C4-2B (cell line): ENCODE results near the gene ASIC2.

ENCODE experiments used
- H3K27ac ChIP-seq: fragments of 450-650 bp; 2 replicates; pipeline ENCODE4 v1.5.1; 2017
- ZFX ChIP-seq: fragments of 450-650 bp; IDR thresholded peaks from 2 replicates; pipeline ENCODE4 v1.6.1; 2017
- TF ChIP-seq, protein P1 (sequence below): fragments of 450-650 bp; conservative IDR thresholded peaks from 2 replicates; pipeline ENCODE4 v1.5.1; 2017; ENCODE audit warnings: mild to moderate bottlenecking

Gene ASIC2

DNA sequence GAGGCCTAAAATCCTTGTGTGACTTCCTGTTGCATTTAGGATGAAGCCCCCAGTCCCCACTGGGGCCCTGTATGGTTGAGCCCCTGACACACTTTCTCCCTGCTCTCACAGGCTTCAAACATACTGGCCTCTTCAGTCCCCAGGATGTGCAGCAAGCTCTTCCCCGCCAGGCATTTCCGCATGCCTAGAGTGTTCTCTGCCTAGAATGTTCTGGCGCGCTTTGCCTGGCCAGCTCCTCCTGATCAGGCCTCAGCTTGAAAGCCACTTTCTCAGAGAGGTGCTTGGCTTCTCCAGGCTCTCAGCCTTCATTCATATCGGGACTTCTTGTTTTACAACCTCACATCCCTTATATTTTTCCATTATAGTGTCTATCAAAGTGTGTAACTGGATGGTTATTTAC, 177.7 kb downstream of the ASIC2 start:
- no peak for TF ChIP-seq ZFX
- TF ChIP-seq, protein P1, sequence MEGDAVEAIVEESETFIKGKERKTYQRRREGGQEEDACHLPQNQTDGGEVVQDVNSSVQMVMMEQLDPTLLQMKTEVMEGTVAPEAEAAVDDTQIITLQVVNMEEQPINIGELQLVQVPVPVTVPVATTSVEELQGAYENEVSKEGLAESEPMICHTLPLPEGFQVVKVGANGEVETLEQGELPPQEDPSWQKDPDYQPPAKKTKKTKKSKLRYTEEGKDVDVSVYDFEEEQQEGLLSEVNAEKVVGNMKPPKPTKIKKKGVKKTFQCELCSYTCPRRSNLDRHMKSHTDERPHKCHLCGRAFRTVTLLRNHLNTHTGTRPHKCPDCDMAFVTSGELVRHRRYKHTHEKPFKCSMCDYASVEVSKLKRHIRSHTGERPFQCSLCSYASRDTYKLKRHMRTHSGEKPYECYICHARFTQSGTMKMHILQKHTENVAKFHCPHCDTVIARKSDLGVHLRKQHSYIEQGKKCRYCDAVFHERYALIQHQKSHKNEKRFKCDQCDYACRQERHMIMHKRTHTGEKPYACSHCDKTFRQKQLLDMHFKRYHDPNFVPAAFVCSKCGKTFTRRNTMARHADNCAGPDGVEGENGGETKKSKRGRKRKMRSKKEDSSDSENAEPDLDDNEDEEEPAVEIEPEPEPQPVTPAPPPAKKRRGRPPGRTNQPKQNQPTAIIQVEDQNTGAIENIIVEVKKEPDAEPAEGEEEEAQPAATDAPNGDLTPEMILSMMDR, result no peak

DNA sequence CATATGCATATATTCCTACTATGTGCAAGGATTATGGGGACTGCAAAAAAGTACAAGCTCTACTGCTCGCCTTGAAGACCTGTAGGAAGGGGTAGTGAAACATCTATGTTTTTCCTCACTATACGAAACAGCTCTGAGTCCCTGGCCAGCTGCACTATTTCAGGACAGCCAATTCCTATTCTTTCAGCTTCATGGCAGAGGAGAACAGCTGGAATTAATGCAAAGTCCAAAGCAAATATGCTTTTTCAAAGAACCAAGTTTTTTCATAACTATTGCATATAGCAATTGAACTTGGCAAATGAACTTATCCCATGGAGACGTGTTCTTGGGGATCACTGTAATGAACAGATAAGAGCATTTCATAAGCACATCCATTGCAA, 179.1 kb downstream of the ASIC2 start:
- TF ChIP-seq ZFX, result no peak
- TF ChIP-seq, protein P1, result no peak
- no peak overlapping the region for H3K27ac ChIP-seq

More for the DNA sequence above, 177.7 kb downstream of the ASIC2 start:
- H3K27ac ChIP-seq, result no peak overlapping the region

DNA sequence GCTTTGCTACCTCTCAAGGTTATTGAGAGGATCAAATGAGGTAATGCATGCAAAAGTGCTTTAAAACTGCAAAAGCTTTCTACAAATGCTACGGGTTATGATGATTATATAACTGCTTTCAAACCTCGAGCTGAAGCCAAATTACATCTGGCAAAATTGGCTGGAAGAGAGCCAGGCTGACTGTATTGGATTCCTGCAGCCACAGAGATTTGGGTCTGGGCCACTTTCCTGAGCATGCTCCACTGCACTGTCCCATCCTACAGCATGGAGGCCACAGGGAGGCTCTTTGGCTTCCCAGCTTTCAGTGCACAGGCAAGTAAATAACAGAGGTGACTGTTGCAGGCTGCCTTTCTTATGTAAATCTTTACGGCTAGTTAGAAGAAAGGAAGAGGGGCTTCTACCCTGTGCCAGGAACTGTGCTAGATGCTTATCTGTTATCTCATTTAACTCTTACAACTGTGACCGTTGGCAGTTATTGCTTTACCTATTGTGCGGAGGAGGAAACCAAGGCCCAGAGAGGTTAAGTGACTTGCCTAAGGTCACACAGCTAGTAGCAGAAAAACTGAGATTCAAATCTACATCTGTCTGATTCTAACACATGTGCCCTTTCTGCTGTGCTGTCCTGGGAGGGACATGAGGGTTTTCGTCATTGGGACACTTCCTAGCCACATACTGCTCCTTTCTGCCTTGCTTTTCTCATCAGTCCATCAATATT, 179.7 kb downstream of the ASIC2 start:
- no peak for TF ChIP-seq ZFX
- TF ChIP-seq, protein P1, result no peak
- H3K27ac ChIP-seq, result no peak overlapping the region

DNA sequence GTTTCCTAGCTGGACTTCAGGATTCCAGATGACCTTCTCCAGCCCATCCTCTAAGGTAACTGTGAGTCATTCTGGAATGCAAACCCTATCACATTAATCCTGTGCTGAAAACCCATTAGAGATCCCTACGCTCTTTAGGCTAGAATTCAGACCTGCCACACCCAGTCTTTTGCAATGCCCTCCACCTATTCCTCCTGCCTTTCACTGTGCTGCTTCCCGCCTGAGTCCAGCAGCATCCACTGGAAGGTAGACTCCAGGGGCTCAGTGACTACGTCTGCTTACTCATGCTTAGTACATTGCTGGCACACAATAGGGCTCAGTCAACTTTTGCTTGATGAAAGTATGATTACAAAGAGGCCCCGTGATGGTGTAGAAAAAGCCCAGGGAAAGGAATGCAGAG, 180.3 kb downstream of the ASIC2 start:
- H3K27ac ChIP-seq, result no peak overlapping the region
- no peak for TF ChIP-seq ZFX
- TF ChIP-seq, protein P1, result no peak

DNA sequence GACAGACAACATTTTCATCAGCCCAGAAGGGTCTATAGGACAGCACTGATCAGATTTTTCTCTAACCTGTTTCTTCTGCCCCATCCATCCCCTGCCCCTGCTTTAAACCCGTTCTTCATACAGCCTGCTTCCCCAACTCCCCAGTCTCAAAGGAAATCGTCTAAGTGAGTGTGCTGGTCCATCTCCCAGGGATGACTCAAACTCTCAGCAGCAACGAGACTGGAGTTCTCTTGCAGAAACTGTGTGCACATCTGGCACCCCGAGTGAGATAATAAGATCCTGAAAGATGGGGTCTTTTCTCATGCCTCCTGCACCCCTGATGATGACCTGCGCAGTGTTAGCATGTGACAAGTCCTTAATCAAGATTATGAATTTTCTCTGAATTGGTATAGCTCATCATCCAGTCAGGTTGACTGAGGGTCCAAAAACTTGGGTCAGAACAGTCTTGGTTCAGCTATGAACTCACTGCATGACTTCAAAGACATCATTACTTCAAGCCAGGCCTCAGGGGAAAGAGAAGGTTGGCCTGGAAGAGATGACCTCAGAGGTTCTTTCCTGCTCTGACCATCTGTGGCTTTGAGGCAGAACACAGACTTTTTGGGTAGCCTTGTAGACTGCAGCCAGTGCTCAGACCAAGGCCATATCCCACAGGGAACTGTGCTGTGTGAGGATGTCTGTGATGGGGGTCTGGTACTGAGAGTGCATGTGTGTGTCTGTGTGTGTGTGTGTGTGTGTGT, 183.6 kb downstream of the ASIC2 start:
- H3K27ac ChIP-seq, result no peak overlapping the region
- no peak for TF ChIP-seq ZFX
- TF ChIP-seq, protein P1, result no peak

DNA sequence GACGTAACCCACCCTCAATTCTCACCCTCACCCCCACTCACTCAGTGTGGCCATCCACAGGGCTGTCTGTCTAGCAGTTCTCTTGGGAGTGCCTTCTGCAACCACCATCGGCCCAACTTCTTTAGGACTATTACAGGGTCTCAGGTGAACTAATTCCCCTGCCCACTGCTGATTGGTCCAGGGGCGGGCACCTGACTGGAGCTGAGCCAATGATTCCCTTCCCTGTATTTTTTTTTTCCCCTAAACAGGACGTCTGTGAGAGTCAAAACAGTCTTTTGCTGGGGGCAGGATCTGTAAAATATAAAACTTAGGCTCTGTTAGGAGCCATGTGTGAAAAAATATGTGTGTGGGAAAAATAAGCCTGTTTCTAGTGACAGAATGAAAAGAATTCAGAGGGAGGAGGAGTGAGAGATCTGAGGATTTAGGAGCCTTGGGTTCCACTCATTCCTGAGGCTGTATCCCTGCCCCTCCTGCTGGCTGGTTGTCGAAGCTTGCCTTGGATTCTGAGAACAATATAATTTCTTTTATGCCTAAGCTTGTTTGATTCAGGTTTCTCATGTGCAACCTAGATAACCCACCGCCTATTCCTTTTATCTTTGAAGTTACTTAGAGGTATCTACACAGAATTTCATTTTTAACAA, 186.4 kb downstream of the ASIC2 start:
- TF ChIP-seq, protein P1, result no peak; the same call in 1 of the 2 replicates
- TF ChIP-seq ZFX, result no peak
- no peak overlapping the region for H3K27ac ChIP-seq

DNA sequence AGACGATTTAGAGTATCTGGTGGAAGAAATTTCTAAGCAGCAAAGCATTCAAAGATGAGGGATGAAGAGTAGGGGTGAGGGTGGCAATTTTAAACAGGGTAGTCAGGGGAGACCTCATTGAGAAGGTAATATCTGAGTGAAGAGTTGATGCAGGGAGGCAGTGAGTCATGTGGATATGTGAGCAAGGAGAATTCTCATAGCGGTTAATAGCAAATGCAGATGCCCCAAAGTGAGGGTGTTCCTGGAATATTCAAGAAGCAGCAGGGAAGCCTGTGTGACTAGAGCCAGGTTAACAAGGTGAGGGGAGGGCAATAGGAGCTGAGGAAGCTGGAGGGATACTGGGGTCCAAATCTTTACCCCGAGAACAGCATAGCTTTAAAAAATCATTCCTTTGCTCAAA, 187.2 kb downstream of the ASIC2 start:
- TF ChIP-seq ZFX, result no peak
- TF ChIP-seq, protein P1, result no peak
- no peak overlapping the region for H3K27ac ChIP-seq
